H1 (cell line): ENCODE data around the gene ABCC9. TPM values are rescaled to one million over a fixed set of nuclear protein-coding genes. Genes with fewer than 3 reads are reported as not detected.

Source experiments
- CTCF ChIA-PET: fragments of 300-600 bp; sonication (Branson Sonifier 250); formaldehyde crosslinking; loops from one replicate; lab custom pipeline; 2021; ENCODE audit not compliant: partially characterized antibody; lab: Charles Lee
- POLR2A ChIA-PET: fragments of 300-600 bp; sonication (Branson Sonifier 250); formaldehyde crosslinking; loops from one replicate; lab custom pipeline; 2021; ENCODE audit warnings: inconsistent platforms; ENCODE audit not compliant: partially characterized antibody; lab: Charles Lee
- DNase-seq, 2 experiments: peaks; one replicate each; pipeline versions ENCODE4 v3.0.0 to v3.0.0-alpha.2; 2010 to 2022; ENCODE audit warnings: low spot score in 2 of 2, low read depth in 1 of 2, mixed read lengths in 1 of 2
- FAIRE-seq: peaks from 2 replicates; lab custom pipeline; 2011; peaks lifted over from hg19 to GRCh38; lab: Jason Lieb, UNC
- H2AFZ ChIP-seq: 2 replicates; pipeline ENCODE4 v1.8.1; 2012; ENCODE audit warnings: low read length, inconsistent platforms
- H2AK5ac ChIP-seq: 2 replicates; pipeline ENCODE4 v1.6.1; 2013; ENCODE audit warnings: low read depth, low read length
- H2BK120ac ChIP-seq: replicated peaks from 2 replicates; pipeline ENCODE3; 2013; ENCODE audit warnings: low read depth, low read length, inconsistent platforms
- H2BK12ac ChIP-seq: 2 replicates; pipeline ENCODE4 v1.6.1; 2013; ENCODE audit warnings: low read depth, low read length
- H2BK15ac ChIP-seq: 2 replicates; pipeline ENCODE4 v1.6.1; 2013; ENCODE audit warnings: low read length
- H2BK20ac ChIP-seq: 2 replicates; pipeline ENCODE4 v1.6.1; 2013; ENCODE audit warnings: low read length
- H2BK5ac ChIP-seq: 2 replicates; pipeline ENCODE4 v1.6.1; 2013; ENCODE audit warnings: low read depth, low read length
- H3K14ac ChIP-seq: 2 replicates; pipeline ENCODE4 v1.6.1; 2013; ENCODE audit warnings: inconsistent platforms; ENCODE audit not compliant: insufficient read length
- H3K18ac ChIP-seq: 2 replicates; pipeline ENCODE4 v1.6.1; 2013; ENCODE audit warnings: low read length; ENCODE audit errors: extremely low read depth
- H3K23ac ChIP-seq: 2 replicates; pipeline ENCODE4 v1.6.1; 2013; ENCODE audit warnings: inconsistent platforms; ENCODE audit not compliant: insufficient read length
- H3K23me2 ChIP-seq: 2 replicates; pipeline ENCODE4 v1.6.1; 2013; ENCODE audit warnings: low read depth, low read length
- H3K27ac ChIP-seq: 2 replicates; pipeline ENCODE4 v1.6.1; 2011; ENCODE audit warnings: low read depth, low read length, inconsistent platforms
- H3K27me3 ChIP-seq, 4 experiments: replicated peaks in 1 of 4; 1 replicate in 1 of 4; 2 replicates in 3 of 4; pipeline versions ENCODE4 v1.6.1 to v1.8.1; 2011 to 2013; ENCODE audit warnings: low read length in 3 of 4, mild to moderate bottlenecking in 3 of 4, inconsistent platforms in 2 of 4, mixed read lengths in 2 of 4, moderate library complexity in 1 of 4; ENCODE audit not compliant: control insufficient read depth in 3 of 4, insufficient read depth in 3 of 4; ENCODE audit errors: extremely low read depth in 1 of 4
- H3K36me3 ChIP-seq, 4 experiments: 2 replicates each; pipeline versions ENCODE4 v1.6.1 to v1.8.1; 2011 to 2013; ENCODE audit warnings: mild to moderate bottlenecking in 4 of 4, low read length in 3 of 4, moderate library complexity in 2 of 4, control low read depth in 1 of 4, inconsistent platforms in 1 of 4; ENCODE audit not compliant: insufficient read depth in 4 of 4, control insufficient read depth in 2 of 4
- H3K4ac ChIP-seq: replicated peaks from 2 replicates; pipeline ENCODE3; 2013; ENCODE audit warnings: low read length, low read depth, mixed read lengths, inconsistent platforms; ENCODE audit not compliant: insufficient read length
- H3K4me1 ChIP-seq, 4 experiments: replicated peaks in 1 of 4; 1 replicate in 1 of 4; 2 replicates in 3 of 4; pipeline versions ENCODE4 v1.6.1 to v1.8.1; 2011 to 2013; ENCODE audit warnings: low read length in 3 of 4, inconsistent platforms in 2 of 4, mixed read lengths in 1 of 4; ENCODE audit not compliant: insufficient read depth in 4 of 4, control insufficient read depth in 3 of 4
- H3K4me2 ChIP-seq, 2 experiments: 2 replicates each; pipeline versions ENCODE4 v1.6.1 to v1.8.1; 2011 to 2013; ENCODE audit warnings: low read depth in 2 of 2, low read length in 2 of 2, control low read depth in 1 of 2, inconsistent platforms in 1 of 2, mild to moderate bottlenecking in 1 of 2; ENCODE audit not compliant: insufficient read depth in 1 of 2
- H3K4me3 ChIP-seq, 4 experiments: fragments of 200-600, 300-600 bp in 1 of 4; sonication (generic), shearing (Covaris generic), sonication (Bioruptor Twin) in 1 of 4; 2 replicates each; pipeline versions ENCODE4 v1.5.1 to v1.8.1; 2011 to 2016; ENCODE audit warnings: low read length in 4 of 4, low read depth in 3 of 4, control low read depth in 2 of 4, inconsistent platforms in 2 of 4, mild to moderate bottlenecking in 2 of 4, mixed read lengths in 1 of 4, moderate library complexity in 1 of 4; ENCODE audit not compliant: insufficient read depth in 2 of 4; ENCODE audit errors: extremely low read depth in 1 of 4
- H3K56ac ChIP-seq: replicated peaks from 2 replicates; pipeline ENCODE3; 2013; ENCODE audit warnings: low read depth, mild to moderate bottlenecking, mixed read lengths, low read length, inconsistent platforms; ENCODE audit not compliant: insufficient read length
- H3K79me1 ChIP-seq: 2 replicates; pipeline ENCODE4 v1.6.1; 2013; ENCODE audit warnings: low read depth, low read length, control low read depth
- H3K79me2 ChIP-seq, 2 experiments: 2 replicates each; pipeline versions ENCODE4 v1.6.1 to v1.8.1; 2012 to 2013; ENCODE audit warnings: low read length in 2 of 2, mild to moderate bottlenecking in 2 of 2, inconsistent platforms in 1 of 2; ENCODE audit not compliant: insufficient read depth in 2 of 2, control insufficient read depth in 1 of 2
- H3K9ac ChIP-seq, 4 experiments: replicated peaks in 1 of 4; 1 replicate in 1 of 4; 2 replicates in 3 of 4; pipeline versions ENCODE4 v1.6.1 to v1.8.1; 2011 to 2013; ENCODE audit warnings: low read depth in 3 of 4, low read length in 3 of 4, control low read depth in 2 of 4, mild to moderate bottlenecking in 2 of 4, moderate library complexity in 2 of 4, inconsistent platforms in 1 of 4; ENCODE audit errors: extremely low read depth in 1 of 4
- H3K9me3 ChIP-seq, 2 experiments: 2 replicates each; pipeline versions ENCODE4 v1.6.1 to v1.8.1; 2012 to 2013; ENCODE audit warnings: mild to moderate bottlenecking in 2 of 2, moderate library complexity in 2 of 2, control low read depth in 1 of 2, inconsistent platforms in 1 of 2, low read depth in 1 of 2, low read length in 1 of 2, mixed read lengths in 1 of 2; ENCODE audit not compliant: insufficient read depth in 2 of 2
- H4K20me1 ChIP-seq, 2 experiments: replicated peaks in 1 of 2; 2 replicates each; pipeline versions ENCODE3 to v1.8.1; 2011 to 2013; ENCODE audit warnings: inconsistent platforms in 2 of 2, low read length in 2 of 2, mild to moderate bottlenecking in 1 of 2; ENCODE audit not compliant: insufficient read depth in 2 of 2, control insufficient read depth in 1 of 2
- H4K5ac ChIP-seq: 2 replicates; pipeline ENCODE4 v1.6.1; 2013; ENCODE audit warnings: low read length, low read depth, mixed read lengths, inconsistent platforms; ENCODE audit not compliant: insufficient read length
- H4K8ac ChIP-seq: 2 replicates; pipeline ENCODE4 v1.8.0; 2013; ENCODE audit warnings: mild to moderate bottlenecking, moderate library complexity, low read length, inconsistent platforms; ENCODE audit not compliant: insufficient read depth; ENCODE audit errors: extremely low read depth
- H4K91ac ChIP-seq: replicated peaks from 2 replicates; pipeline ENCODE3; 2013; ENCODE audit warnings: low read length, mixed read lengths, inconsistent platforms; ENCODE audit not compliant: insufficient read length
- ASH2L ChIP-seq: fragments of 200-600, 300-600 bp; sonication (generic); IDR thresholded peaks from one replicate; pipeline ENCODE4 v1.7.1; 2017; ENCODE audit warnings: low read length
- CBX8 ChIP-seq: fragments of 300-800, 300-1000 bp; sonication (generic); IDR thresholded peaks from 2 replicates; pipeline ENCODE4 v1.7.1; 2016; ENCODE audit warnings: low read depth, low read length, borderline replicate concordance
- CHD1 ChIP-seq: IDR thresholded peaks from 2 replicates; pipeline ENCODE4 v1.6.1; 2012; ENCODE audit warnings: low read depth, low read length, improper control_type of control experiment
- FOSL1 ChIP-seq: IDR thresholded peaks from 2 replicates; pipeline ENCODE4 v1.6.1; 2011; ENCODE audit warnings: mild to moderate bottlenecking, low read depth, low read length, moderate library complexity; ENCODE audit not compliant: insufficient read depth
- HDAC2 ChIP-seq, 2 experiments: fragments of 300-600 bp in 1 of 2; sonication (generic) in 1 of 2; IDR thresholded peaks; 2 replicates each; pipeline ENCODE4 v1.6.1; 2011 to 2012; ENCODE audit warnings: low read depth in 2 of 2, low read length in 2 of 2, mild to moderate bottlenecking in 2 of 2, moderate library complexity in 2 of 2, borderline replicate concordance in 1 of 2, inconsistent platforms in 1 of 2
- HDAC6 ChIP-seq: IDR thresholded peaks from one replicate; pipeline ENCODE4 v1.7.1; 2012; ENCODE audit warnings: low read depth, mild to moderate bottlenecking, inconsistent platforms, low read length, moderate library complexity
- JUN ChIP-seq: IDR thresholded peaks from 2 replicates; pipeline ENCODE4 v1.6.1; 2011; ENCODE audit warnings: low read depth, mild to moderate bottlenecking, improper control_type of control experiment, low read length
- MAFK ChIP-seq: IDR thresholded peaks from 2 replicates; pipeline ENCODE4 v1.6.1; 2012; ENCODE audit warnings: low read depth, mild to moderate bottlenecking, improper control_type of control experiment, low read length
- MAX ChIP-seq: IDR thresholded peaks from 2 replicates; pipeline ENCODE4 v1.6.1; 2012; ENCODE audit warnings: inconsistent platforms
- POU5F1 ChIP-seq: IDR thresholded peaks from 2 replicates; pipeline ENCODE4 v1.6.1; 2011; ENCODE audit warnings: low read depth, mild to moderate bottlenecking, low read length, moderate library complexity
- RAD21 ChIP-seq, 2 experiments: IDR thresholded peaks in 1 of 2; conservative IDR thresholded peaks in 1 of 2; 2 replicates each; pipeline ENCODE4 v1.6.1; 2011; ENCODE audit warnings: low read depth in 2 of 2, low read length in 2 of 2, improper control_type of control experiment in 1 of 2, inconsistent platforms in 1 of 2, mild to moderate bottlenecking in 1 of 2, moderate library complexity in 1 of 2
- SIN3A ChIP-seq, 2 experiments: IDR thresholded peaks in 1 of 2; conservative IDR thresholded peaks in 1 of 2; 2 replicates each; pipeline ENCODE4 v1.6.1; 2011 to 2012; ENCODE audit warnings: low read length in 2 of 2, improper control_type of control experiment in 1 of 2, low read depth in 1 of 2, mild to moderate bottlenecking in 1 of 2
- SIRT6 ChIP-seq: IDR thresholded peaks from one replicate; pipeline ENCODE4 v1.7.1; 2012; ENCODE audit warnings: low read length, inconsistent platforms
- SP1 ChIP-seq: IDR thresholded peaks from 2 replicates; pipeline ENCODE4 v1.6.1; 2011; ENCODE audit warnings: low read depth, low read length
- SRF ChIP-seq: IDR thresholded peaks from 2 replicates; pipeline ENCODE4 v1.6.1; 2011; ENCODE audit warnings: mild to moderate bottlenecking, low read depth, low read length, moderate library complexity
- polyA plus RNA-seq, 7 experiments: library from polyadenylated mRNA; depleted of rRNA in 3 of 7; stranded (reverse) in 5 of 7; unstranded in 2 of 7; fragments of >200 nt in 5 of 7; fragments of 200-250 nt in 2 of 7; gene quantifications; 1 replicate in 5 of 7; 2 replicates in 1 of 7; 4 replicates in 1 of 7; pipeline versions ENCODE4 v1.2.1 to v1.2.3, GENCODE V29; 2011 to 2013; ENCODE audit warnings: missing spikeins in 2 of 7, mixed read lengths in 2 of 7
- total RNA-seq: library from RNA; stranded (reverse); fragmentation: NEBNext Ultra II Directional; extraction: Animal tissue kit (Norgen Biotek cat#: 25700); gene quantifications from 2 replicates; pipeline ENCODE4 v1.2.1, GENCODE V29; 2021

ABCC9 gene
- total and polyA plus RNA-seq, 2 of the 8 experiments (the other 6 are each of a cell fraction or from before 2014, with no cell fraction given), result under 0.01 TPM; not detected in 1

DNA sequence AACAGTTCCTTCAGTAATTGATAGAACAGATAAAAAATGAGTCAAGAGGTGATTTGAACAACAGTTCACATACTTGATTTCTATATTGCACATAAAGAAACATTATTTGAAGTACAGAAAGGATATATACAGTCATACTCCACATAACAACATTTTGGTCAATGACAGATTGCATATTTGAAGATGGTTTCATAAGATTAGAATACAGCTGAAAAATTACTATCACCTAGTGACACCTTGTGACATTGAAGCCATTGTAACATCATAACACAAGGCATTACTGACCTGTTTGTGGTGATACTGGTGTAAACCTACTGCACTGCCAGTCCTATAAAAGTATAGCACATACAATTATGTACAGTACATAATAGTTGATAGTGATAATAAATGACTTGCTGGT, 43.1 kb upstream of the ABCC9 start:
- Histone ChIP-seq H3K9me3 (no peaks in the 10 kb centered on the region), H3K23me2 (no peaks in the 10 kb centered on the region), H2BK12ac (no peak overlapping the region), H2AK5ac (no peak overlapping the region), H3K14ac (no peak overlapping the region), H3K18ac (no peak overlapping the region), H3K23ac (no peak overlapping the region), H4K5ac (no peak overlapping the region), H3K4me3 (no peak overlapping the region), H3K27ac (no peak overlapping the region), H3K9ac (no peak overlapping the region), H4K91ac (no peak overlapping the region), H3K4ac (no peak overlapping the region), H4K8ac (no peak overlapping the region), H3K4me2 (no peak overlapping the region), H2BK20ac (no peak overlapping the region), H3K27me3 (no peaks in the 10 kb centered on the region), H2BK15ac (no peak overlapping the region), H2BK120ac (no peak overlapping the region), H3K56ac (no peak overlapping the region), H3K4me1 (0 out of 7 replicates have a peak, but pooled peaks cover 0 to 2% (median 0%) of the 10 kb centered on the region in 4 experiments), H3K36me3 (no peaks in the 10 kb centered on the region), H4K20me1 (no peaks in the 10 kb centered on the region), H2AFZ (no peak overlapping the region), H3K79me1 (no peaks in the 10 kb centered on the region), H2BK5ac (no peak overlapping the region), H3K79me2 (no peaks in the 10 kb centered on the region)
- POLR2A ChIA-PET, result interaction anchor here (0.6 kb wide), 1 partner anchor 431 kb away, joined by 4 read pairs; no protein-coding TSS in a partner anchor
- DNase-seq (no peak), FAIRE-seq (no peak)
- CTCF ChIA-PET, result interaction anchor here (0.9 to 1.4 kb wide), 6 partner anchors 8 to 287 kb away, joined by 3 to 5 read pairs (median 4); no protein-coding TSS in a partner anchor
- no peak for TF ChIP-seq MAX
- no peak for TF ChIP-seq HDAC2 (IDR thresholded peaks at IDR 0.05; ENCODE audit: borderline replicate concordance in 1 of 2, low read depth in 2 of 2, low read length in 2 of 2)
- TF ChIP-seq FOSL1, result no peak
- no peak for TF ChIP-seq SP1
- TF ChIP-seq CBX8, result no peak
- no peak for TF ChIP-seq HDAC6
- TF ChIP-seq RAD21 (IDR thresholded peaks at IDR 0.05 in 1 of 2, conservative IDR thresholded peaks at IDR 0.05 in 1 of 2; ENCODE audit: low read depth in 2 of 2, low read length in 2 of 2), result no peak
- no peak for TF ChIP-seq JUN
- no peak for TF ChIP-seq ASH2L
- no peak for TF ChIP-seq POU5F1
- no peak for TF ChIP-seq SIN3A (conservative IDR thresholded peaks at IDR 0.05 in 1 of 2, IDR thresholded peaks at IDR 0.05 in 1 of 2; ENCODE audit: low read depth in 1 of 2, low read length in 2 of 2)
- TF ChIP-seq CHD1, result no peak
- TF ChIP-seq SRF, result no peak
- TF ChIP-seq MAFK, result no peak
- TF ChIP-seq SIRT6, result no peak
